ENCODE data around the gene MORN1.

- TF ChIP-seq, protein P1, sequence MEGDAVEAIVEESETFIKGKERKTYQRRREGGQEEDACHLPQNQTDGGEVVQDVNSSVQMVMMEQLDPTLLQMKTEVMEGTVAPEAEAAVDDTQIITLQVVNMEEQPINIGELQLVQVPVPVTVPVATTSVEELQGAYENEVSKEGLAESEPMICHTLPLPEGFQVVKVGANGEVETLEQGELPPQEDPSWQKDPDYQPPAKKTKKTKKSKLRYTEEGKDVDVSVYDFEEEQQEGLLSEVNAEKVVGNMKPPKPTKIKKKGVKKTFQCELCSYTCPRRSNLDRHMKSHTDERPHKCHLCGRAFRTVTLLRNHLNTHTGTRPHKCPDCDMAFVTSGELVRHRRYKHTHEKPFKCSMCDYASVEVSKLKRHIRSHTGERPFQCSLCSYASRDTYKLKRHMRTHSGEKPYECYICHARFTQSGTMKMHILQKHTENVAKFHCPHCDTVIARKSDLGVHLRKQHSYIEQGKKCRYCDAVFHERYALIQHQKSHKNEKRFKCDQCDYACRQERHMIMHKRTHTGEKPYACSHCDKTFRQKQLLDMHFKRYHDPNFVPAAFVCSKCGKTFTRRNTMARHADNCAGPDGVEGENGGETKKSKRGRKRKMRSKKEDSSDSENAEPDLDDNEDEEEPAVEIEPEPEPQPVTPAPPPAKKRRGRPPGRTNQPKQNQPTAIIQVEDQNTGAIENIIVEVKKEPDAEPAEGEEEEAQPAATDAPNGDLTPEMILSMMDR (IDR thresholded peaks at IDR 0.05), result no peak
- TF ChIP-seq POLR2A (IDR thresholded peaks at IDR 0.05) (no peak), POLR2AphosphoS5 (IDR thresholded peaks at IDR 0.05) (no peak)
These were observed 106.4 kb downstream of the MORN1 start for GRCh38 chr1:2284932-2285331.
